K562 (cell line): ENCODE results near the gene ACBD3. TPM values are rescaled to one million over a fixed set of nuclear protein-coding genes. Genes with fewer than 3 reads are reported as not detected.
A peak's percentile ranks its signal among the peaks of the same experiment; 100 is the strongest.

Experiments used
- BMI1 ChIP-seq: fragments of 150-350 bp; IDR thresholded peaks from 2 replicates; pipeline ENCODE4 v1.6.1; 2014; ENCODE audit warnings: low read length
- CBX5 ChIP-seq: IDR thresholded peaks from 2 replicates; pipeline ENCODE4 v1.6.1; 2014; ENCODE audit warnings: low read depth, borderline replicate concordance
- EWSR1 ChIP-seq: fragments of 450-650 bp; IDR thresholded peaks from 2 replicates; pipeline ENCODE4 v1.6.1; 2018; ENCODE audit warnings: borderline replicate concordance, mild to moderate bottlenecking, low read depth, moderate library complexity; ENCODE audit not compliant: partially characterized antibody
- HNRNPH1 ChIP-seq: fragments of 200-400 bp; formaldehyde crosslinking; optimal IDR thresholded peaks from 2 replicates; pipeline ENCODE3; 2017; ENCODE audit warnings: low read depth, mild to moderate bottlenecking, low read length, moderate library complexity
- HSF4 ChIP-seq: fragments of 250-450 bp; sonication (Bioruptor Pico); IDR thresholded peaks from 2 replicates; pipeline ENCODE4 v2.1.2; 2022; ENCODE audit warnings: mild to moderate bottlenecking, moderate library complexity, borderline replicate concordance
- MLLT1 ChIP-seq, 2 experiments: fragments of 450-650 bp; IDR thresholded peaks; 2 replicates each; pipeline ENCODE4 v1.6.1; 2016
- MTA2 ChIP-seq: fragments of 450-650 bp; IDR thresholded peaks from 2 replicates; pipeline ENCODE4 v1.6.1; 2016; ENCODE audit warnings: low read depth
- MXI1 ChIP-seq: IDR thresholded peaks from 2 replicates; pipeline ENCODE4 v1.6.1; 2011; ENCODE audit warnings: low read depth, mild to moderate bottlenecking, improper control_type of control experiment, low read length
- PCBP1 ChIP-seq: fragments of 200-400 bp; formaldehyde crosslinking; IDR thresholded peaks from 2 replicates; pipeline ENCODE4 v1.6.1; 2018; ENCODE audit warnings: mild to moderate bottlenecking, low read depth, low read length; ENCODE audit not compliant: poor library complexity, severe bottlenecking
- POLR2H ChIP-seq: IDR thresholded peaks from 2 replicates; pipeline ENCODE4 v1.6.1; 2016; ENCODE audit warnings: missing genetic modification characterization, low read depth, mild to moderate bottlenecking, control low read depth, missing compliant biosample characterization, moderate library complexity
- POLR3A ChIP-seq: IDR thresholded peaks from 2 replicates; pipeline ENCODE4 v1.6.1; 2011; ENCODE audit warnings: borderline replicate concordance, mild to moderate bottlenecking, moderate library complexity; ENCODE audit not compliant: insufficient read length, insufficient read depth; ENCODE audit errors: extremely low read depth
- SMARCE1 ChIP-seq: fragments of 450-650 bp; IDR thresholded peaks from 2 replicates; pipeline ENCODE4 v1.7.1; 2016; ENCODE audit warnings: mild to moderate bottlenecking
- TBL1XR1 ChIP-seq, 2 experiments: IDR thresholded peaks; 2 replicates each; pipeline ENCODE4 v1.6.1; 2012; ENCODE audit warnings: improper control_type of control experiment in 2 of 2, low read length in 2 of 2, mild to moderate bottlenecking in 1 of 2
- UBTF ChIP-seq, 2 experiments: IDR thresholded peaks; 2 replicates each; pipeline ENCODE4 v1.6.1; 2012; ENCODE audit warnings: improper control_type of control experiment in 2 of 2, low read depth in 2 of 2, low read length in 2 of 2, borderline replicate concordance in 1 of 2
- ZBTB9 ChIP-seq: fragments of 450-650 bp; formaldehyde crosslinking; IDR thresholded peaks from 2 replicates; pipeline ENCODE4 v1.4.0; 2020; ENCODE audit warnings: mild to moderate bottlenecking, moderate library complexity
- ZFP91 ChIP-seq: sonication (generic); formaldehyde crosslinking; IDR thresholded peaks from 2 replicates; pipeline ENCODE4 v1.8.0; 2022; ENCODE audit warnings: mild to moderate bottlenecking, missing genetic modification reagents
- ZNF277 ChIP-seq: fragments of 250-450 bp; sonication (Bioruptor Pico); IDR thresholded peaks from 2 replicates; pipeline ENCODE4 v1.8.0; 2022; ENCODE audit warnings: inconsistent platforms, mild to moderate bottlenecking, moderate library complexity, borderline replicate concordance
- ZNF551 ChIP-seq: fragments of 250-450 bp; sonication (Bioruptor Pico); IDR thresholded peaks from 2 replicates; pipeline ENCODE4 v1.5.0; 2021; ENCODE audit warnings: mild to moderate bottlenecking, moderate library complexity
- ZNF699 ChIP-seq: fragments of 250-450 bp; sonication (Bioruptor Pico); IDR thresholded peaks from 2 replicates; pipeline ENCODE4 v1.8.0; 2021; ENCODE audit warnings: mild to moderate bottlenecking, moderate library complexity; ENCODE audit not compliant: insufficient replicate concordance
- ZNF764 ChIP-seq: fragments of 250-450 bp; sonication (Bioruptor Pico); IDR thresholded peaks from 2 replicates; pipeline ENCODE4 v1.4.0; 2020; ENCODE audit warnings: low read depth, mild to moderate bottlenecking, moderate library complexity
- polyA plus RNA-seq, 8 experiments: library from polyadenylated mRNA; depleted of rRNA in 4 of 8; stranded (reverse) in 5 of 8; unstranded in 3 of 8; fragments of >200 nt; fragmentation: Nextera tagmentation in 2 of 8; fragmentation: Illumina TruSeq in 1 of 8; extraction: Ambion mirVana in 2 of 8; extraction: Trizol in 1 of 8; gene quantifications; 2 replicates each; pipeline versions ENCODE4 v1.2.1 to v1.2.3, GENCODE V29; 2011 to 2014; ENCODE audit warnings: inconsistent platforms in 1 of 8, missing spikeins in 1 of 8
- total RNA-seq, 7 experiments: library from RNA; depleted of rRNA in 6 of 7; stranded (reverse); fragments of >200 nt in 6 of 7; fragmentation: Illumina TruSeq in 2 of 7; extraction: Trizol in 2 of 7; gene quantifications; 2 replicates each; pipeline versions ENCODE4 v1.2.1 to v1.2.3, GENCODE V29; 2011 to 2021; ENCODE audit warnings: low replicate concordance in 1 of 7

ACBD3 gene
- total and polyA plus RNA-seq, 9 of the 15 experiments (the other 6 are each of a cell fraction or from before 2014, with no cell fraction given) = 11.1 to 36.7 (median 26.9) TPM

- TF ChIP-seq PCBP1 = no peak
- TF ChIP-seq HNRNPH1 = no peak
- peak in 1 of 2 experiments; percentile 56; a peak in 2 of 4 replicates for TF ChIP-seq TBL1XR1 (IDR thresholded peaks at IDR 0.05; ENCODE audit: low read length in 2 of 2)
- TF ChIP-seq ZNF551 (CRISPR knock-in tag) = no peak
- TF ChIP-seq ZNF764 = no peak
- TF ChIP-seq CBX5 = no peak
- TF ChIP-seq ZFP91 (CRISPR knock-in tag) = no peak
- no peak for TF ChIP-seq ZNF699
- TF ChIP-seq EWSR1 = no peak
- TF ChIP-seq MLLT1 (IDR thresholded peaks at IDR 0.05) = 0 out of 4 replicates have a peak, but pooled peaks of 1 of the 2 experiments have one; percentile 34
- no peak for TF ChIP-seq SMARCE1
- TF ChIP-seq POLR2H = no peak
- TF ChIP-seq ZBTB9 (CRISPR knock-in tag) = 0 out of 2 replicates have a peak, but pooled peaks have one; percentile 21
- no peak for TF ChIP-seq HSF4 (CRISPR knock-in tag)
- no peak for TF ChIP-seq ZNF277 (CRISPR knock-in tag)
- TF ChIP-seq UBTF (IDR thresholded peaks at IDR 0.05; ENCODE audit: borderline replicate concordance in 1 of 2, low read depth in 2 of 2, low read length in 2 of 2) = 0 out of 4 replicates have a peak, but pooled peaks of 1 of the 2 experiments have one; percentile 29
- TF ChIP-seq POLR3A = no peak
- TF ChIP-seq MTA2 = no peak
- no peak for TF ChIP-seq MXI1
- TF ChIP-seq BMI1 = no peak
Measured at GRCh38 chr1:226125097-226125630, 61.4 kb downstream of the ACBD3 start (continued).
